OCI-LY3 (cell line): ENCODE results near the gene FYB1.

Source experiments
- H2AFZ ChIP-seq: fragments of 200-600, 300-600 bp; shearing (Covaris generic); 2 replicates; pipeline ENCODE4 v1.6.0; 2014; ENCODE audit warnings: antibody characterized with exemption, low read depth, low read length
- H3K27ac ChIP-seq: fragments of 200-600, 300-600 bp; sonication (generic); 2 replicates; pipeline ENCODE4 v1.5.1; 2014; ENCODE audit warnings: mild to moderate bottlenecking, low read length, moderate library complexity, mixed read lengths
- H3K27me3 ChIP-seq: fragments of 200-600, 300-600 bp; sonication (generic); 2 replicates; pipeline ENCODE4 v1.6.1; 2014; ENCODE audit warnings: low read depth, low read length, mixed read lengths
- H3K36me3 ChIP-seq: fragments of 200-600, 300-600 bp; sonication (generic); replicated peaks from 2 replicates; pipeline ENCODE3; 2014; ENCODE audit warnings: low read depth, low read length, mixed read lengths
- H3K4me1 ChIP-seq: fragments of 300-600, 200-600 bp; sonication (generic); 2 replicates; pipeline ENCODE4 v1.6.1; 2014; ENCODE audit warnings: low read length, mixed read lengths
- H3K4me2 ChIP-seq: fragments of 200-600, 300-600 bp; sonication (generic); 2 replicates; pipeline ENCODE4 v1.6.1; 2014; ENCODE audit warnings: low read length, mixed read lengths
- H3K4me3 ChIP-seq: fragments of 300-600, 200-600 bp; sonication (generic); 2 replicates; pipeline ENCODE4 v1.5.1; 2014; ENCODE audit warnings: antibody characterized with exemption, mild to moderate bottlenecking, low read length, moderate library complexity
- H3K79me2 ChIP-seq: fragments of 300-600, 200-600 bp; shearing (Covaris generic); 2 replicates; pipeline ENCODE4 v1.6.1; 2014; ENCODE audit warnings: mild to moderate bottlenecking, low read length, mixed read lengths
- H3K9ac ChIP-seq: fragments of 300-600, 200-600 bp; shearing (Covaris generic); 2 replicates; pipeline ENCODE4 v1.6.0; 2014; ENCODE audit warnings: mild to moderate bottlenecking, low read length, moderate library complexity
- H3K9me3 ChIP-seq: fragments of 200-600, 300-600 bp; shearing (Covaris generic); 2 replicates; pipeline ENCODE4 v1.6.1; 2014; ENCODE audit warnings: low read length, mixed read lengths; ENCODE audit not compliant: insufficient read depth
- H4K20me1 ChIP-seq: fragments of 200-600, 300-600 bp; sonication (generic); 2 replicates; pipeline ENCODE4 v1.6.1; 2016; ENCODE audit warnings: low read length, mixed read lengths; ENCODE audit not compliant: insufficient read depth
- EZH2phosphoT487 ChIP-seq: fragments of 200-600 bp; shearing (Covaris generic); IDR thresholded peaks from 2 replicates; pipeline ENCODE4 v1.6.1; 2018; ENCODE audit warnings: antibody characterized with exemption, mixed run types, low read depth
- TF ChIP-seq, protein P1 (sequence below): fragments of 200-600, 300-600 bp; sonication (generic); IDR thresholded peaks from 2 replicates; pipeline ENCODE4 v1.5.1; 2014; ENCODE audit warnings: antibody characterized with exemption, low read length, low read depth

FYB1 gene

DNA sequence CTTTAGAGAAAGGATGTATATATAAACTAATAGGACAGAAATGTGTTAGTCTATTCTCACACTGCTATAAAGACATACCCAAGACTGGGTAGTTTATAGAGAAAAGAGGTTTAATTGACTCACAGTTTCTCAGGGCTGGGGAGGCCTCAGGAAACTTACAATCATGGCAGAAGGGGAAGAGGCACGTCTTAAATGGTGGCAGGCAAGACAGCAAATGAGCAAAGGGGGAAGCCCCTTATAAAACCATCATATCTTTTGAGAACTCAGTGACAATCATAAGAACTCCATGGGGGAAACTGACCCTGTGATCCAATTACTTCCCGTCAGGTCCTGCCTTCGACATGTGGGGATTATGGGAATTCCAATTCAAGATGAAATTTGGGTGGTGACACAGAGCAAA lies 136.4 kb downstream of the FYB1 start:
- Histone ChIP-seq H3K9ac (no peak overlapping the region), H3K4me3 (no peak overlapping the region), H4K20me1 (no peaks in the 10 kb centered on the region), H3K9me3 (no peaks in the 10 kb centered on the region), H3K36me3 (peaks cover 3% of the 10 kb centered on the region), H3K4me2 (no peak overlapping the region), H3K27ac (no peak overlapping the region), H2AFZ (no peak overlapping the region), H3K27me3 (no peaks in the 10 kb centered on the region), H3K4me1 (peaks cover 6% of the 10 kb centered on the region; the same call in 1 of the 2 replicates), H3K79me2 (no peaks in the 10 kb centered on the region)
- TF ChIP-seq, protein P1, sequence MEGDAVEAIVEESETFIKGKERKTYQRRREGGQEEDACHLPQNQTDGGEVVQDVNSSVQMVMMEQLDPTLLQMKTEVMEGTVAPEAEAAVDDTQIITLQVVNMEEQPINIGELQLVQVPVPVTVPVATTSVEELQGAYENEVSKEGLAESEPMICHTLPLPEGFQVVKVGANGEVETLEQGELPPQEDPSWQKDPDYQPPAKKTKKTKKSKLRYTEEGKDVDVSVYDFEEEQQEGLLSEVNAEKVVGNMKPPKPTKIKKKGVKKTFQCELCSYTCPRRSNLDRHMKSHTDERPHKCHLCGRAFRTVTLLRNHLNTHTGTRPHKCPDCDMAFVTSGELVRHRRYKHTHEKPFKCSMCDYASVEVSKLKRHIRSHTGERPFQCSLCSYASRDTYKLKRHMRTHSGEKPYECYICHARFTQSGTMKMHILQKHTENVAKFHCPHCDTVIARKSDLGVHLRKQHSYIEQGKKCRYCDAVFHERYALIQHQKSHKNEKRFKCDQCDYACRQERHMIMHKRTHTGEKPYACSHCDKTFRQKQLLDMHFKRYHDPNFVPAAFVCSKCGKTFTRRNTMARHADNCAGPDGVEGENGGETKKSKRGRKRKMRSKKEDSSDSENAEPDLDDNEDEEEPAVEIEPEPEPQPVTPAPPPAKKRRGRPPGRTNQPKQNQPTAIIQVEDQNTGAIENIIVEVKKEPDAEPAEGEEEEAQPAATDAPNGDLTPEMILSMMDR: no peak
- no peak for TF ChIP-seq EZH2phosphoT487

DNA sequence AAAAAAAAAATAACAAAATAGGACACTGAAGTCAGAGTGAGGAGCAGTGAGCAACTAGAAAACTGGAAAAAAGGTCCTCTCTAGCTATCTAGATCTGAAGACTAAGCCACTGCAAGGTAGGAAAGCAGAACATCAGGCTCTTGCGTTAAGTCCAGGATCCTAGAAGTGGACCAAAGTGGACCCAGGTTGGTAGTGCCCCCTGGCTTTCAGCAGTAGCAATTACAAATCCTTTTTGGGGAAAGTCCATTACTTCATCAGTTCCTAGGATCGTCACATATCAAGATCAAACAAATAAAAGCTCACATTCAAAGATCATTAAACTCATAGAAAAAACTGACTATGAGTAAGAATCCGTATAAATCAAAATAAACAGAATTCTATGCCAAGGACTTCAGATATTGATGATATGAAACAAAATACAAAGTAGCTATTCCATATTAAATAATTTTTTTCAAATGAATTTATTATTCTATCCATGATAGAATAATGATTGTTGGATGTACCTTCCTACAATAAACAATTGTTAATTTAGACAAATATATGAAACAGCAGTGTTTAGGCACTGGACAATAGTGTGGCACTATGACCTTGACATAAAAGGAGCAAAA lies 138.7 kb downstream of the FYB1 start:
- Histone ChIP-seq H3K27ac (no peak overlapping the region), H2AFZ (no peak overlapping the region), H3K4me2 (peak overlapping the region; percentile 29), H3K4me1 (peaks cover 27% of the 10 kb centered on the region), H3K36me3 (peaks cover 3% of the 10 kb centered on the region), H3K9ac (no peak overlapping the region), H3K9me3 (no peaks in the 10 kb centered on the region), H4K20me1 (no peaks in the 10 kb centered on the region), H3K4me3 (no peak overlapping the region; the same call in 1 of the 2 replicates), H3K27me3 (no peaks in the 10 kb centered on the region), H3K79me2 (peaks cover 5% of the 10 kb centered on the region; the same call in 1 of the 2 replicates)
- TF ChIP-seq, protein P1: peak; percentile 73
- TF ChIP-seq EZH2phosphoT487: no peak

DNA sequence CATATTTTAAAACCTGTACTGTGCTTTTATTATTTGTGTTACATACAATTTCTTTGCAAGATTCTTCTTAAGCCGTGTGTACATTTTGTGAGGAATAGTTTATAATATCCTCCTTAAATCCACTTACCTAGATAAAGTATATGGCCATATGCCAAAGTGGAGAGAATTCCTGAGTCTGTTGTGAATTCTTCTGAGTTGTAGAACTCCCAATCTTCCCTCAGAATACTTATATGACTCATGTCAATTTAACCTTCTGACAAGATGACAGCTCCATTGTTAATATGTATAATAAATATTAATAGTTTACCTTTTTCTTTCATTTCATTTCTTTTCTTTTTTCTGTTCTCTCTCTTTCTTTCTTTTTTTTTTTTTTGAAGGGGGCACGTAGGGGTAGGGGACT lies 139.2 kb downstream of the FYB1 start:
- no peak for TF ChIP-seq EZH2phosphoT487
- TF ChIP-seq, protein P1: no peak
- no peak overlapping the region for H3K4me3 ChIP-seq
- H2AFZ ChIP-seq: no peak overlapping the region
- H3K27me3 ChIP-seq: no peaks in the 10 kb centered on the region
- H3K4me1 ChIP-seq: peaks cover 27% of the 10 kb centered on the region
- no peaks in the 10 kb centered on the region for H4K20me1 ChIP-seq
- H3K36me3 ChIP-seq: peaks cover 3% of the 10 kb centered on the region
- no peaks in the 10 kb centered on the region for H3K9me3 ChIP-seq
- no peak overlapping the region for H3K4me2 ChIP-seq
- H3K9ac ChIP-seq: no peak overlapping the region
- H3K27ac ChIP-seq: no peak overlapping the region
- peaks cover 10% of the 10 kb centered on the region for H3K79me2 ChIP-seq

DNA sequence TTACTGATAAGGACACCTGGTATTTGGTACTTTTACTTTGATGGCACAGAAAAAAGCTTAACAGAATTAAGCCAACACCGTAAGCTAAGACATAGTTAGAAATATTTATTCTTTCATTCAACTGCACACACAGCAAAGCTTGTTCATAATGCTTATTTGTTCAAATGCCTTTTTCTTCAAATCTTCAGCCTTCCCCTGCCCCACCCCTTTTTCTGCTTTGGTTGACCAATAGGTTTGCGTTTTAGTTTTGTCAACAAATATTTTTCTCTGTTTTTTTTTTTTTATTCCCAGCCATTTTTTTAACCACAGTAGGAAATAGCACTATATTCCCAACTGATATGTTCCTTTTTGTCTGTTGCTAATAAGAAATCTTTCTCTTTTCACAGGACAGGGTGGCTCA lies 140.2 kb downstream of the FYB1 start:
- H3K9ac ChIP-seq: no peak overlapping the region
- peaks cover 3% of the 10 kb centered on the region for H3K36me3 ChIP-seq
- TF ChIP-seq, protein P1: no peak
- no peak for TF ChIP-seq EZH2phosphoT487
- no peaks in the 10 kb centered on the region for H3K9me3 ChIP-seq
- no peak overlapping the region for H3K27ac ChIP-seq
- H3K4me1 ChIP-seq: peaks cover 27% of the 10 kb centered on the region
- H2AFZ ChIP-seq: no peak overlapping the region
- no peaks in the 10 kb centered on the region for H4K20me1 ChIP-seq
- no peaks in the 10 kb centered on the region for H3K27me3 ChIP-seq
- H3K4me3 ChIP-seq: no peak overlapping the region
- H3K79me2 ChIP-seq: peaks cover 18% of the 10 kb centered on the region
- H3K4me2 ChIP-seq: no peak overlapping the region
